OCI-LY7 (cell line): ENCODE data around the gene GATA6.

Experiments used
- EZH2phosphoT487 ChIP-seq: fragments of 200-600 bp; sonication (generic); IDR thresholded peaks from 2 replicates; pipeline ENCODE4 v1.6.1; 2018; ENCODE audit warnings: low read depth, borderline replicate concordance, mild to moderate bottlenecking, mixed run types, antibody characterized with exemption, low read length, moderate library complexity, mixed read lengths
- TF ChIP-seq, protein P1 (sequence below): fragments of 200-600 bp; sonication (generic); conservative IDR thresholded peaks from 2 replicates; pipeline ENCODE4 v1.5.1; 2014; ENCODE audit warnings: mild to moderate bottlenecking, antibody characterized with exemption, low read length, moderate library complexity, mixed read lengths

- TF ChIP-seq, protein P1, sequence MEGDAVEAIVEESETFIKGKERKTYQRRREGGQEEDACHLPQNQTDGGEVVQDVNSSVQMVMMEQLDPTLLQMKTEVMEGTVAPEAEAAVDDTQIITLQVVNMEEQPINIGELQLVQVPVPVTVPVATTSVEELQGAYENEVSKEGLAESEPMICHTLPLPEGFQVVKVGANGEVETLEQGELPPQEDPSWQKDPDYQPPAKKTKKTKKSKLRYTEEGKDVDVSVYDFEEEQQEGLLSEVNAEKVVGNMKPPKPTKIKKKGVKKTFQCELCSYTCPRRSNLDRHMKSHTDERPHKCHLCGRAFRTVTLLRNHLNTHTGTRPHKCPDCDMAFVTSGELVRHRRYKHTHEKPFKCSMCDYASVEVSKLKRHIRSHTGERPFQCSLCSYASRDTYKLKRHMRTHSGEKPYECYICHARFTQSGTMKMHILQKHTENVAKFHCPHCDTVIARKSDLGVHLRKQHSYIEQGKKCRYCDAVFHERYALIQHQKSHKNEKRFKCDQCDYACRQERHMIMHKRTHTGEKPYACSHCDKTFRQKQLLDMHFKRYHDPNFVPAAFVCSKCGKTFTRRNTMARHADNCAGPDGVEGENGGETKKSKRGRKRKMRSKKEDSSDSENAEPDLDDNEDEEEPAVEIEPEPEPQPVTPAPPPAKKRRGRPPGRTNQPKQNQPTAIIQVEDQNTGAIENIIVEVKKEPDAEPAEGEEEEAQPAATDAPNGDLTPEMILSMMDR: no peak
- no peak for TF ChIP-seq EZH2phosphoT487
Measured at GRCh38 chr18:22207021-22207758, 37.8 kb downstream of the GATA6 start.
